Stimulated activated CD4-positive, alpha-beta T cell treated with anti-CD3 and anti-CD28 coated beads, Interleukin-4, amount 100 ng/mL, for 48 hours (primary cell): ENCODE results near the gene CHPT1.
A peak's percentile ranks its signal among the peaks of the same experiment; 100 is the strongest.
"Not testable (repeated sequence)": the region's sequence is repeated elsewhere in the genome, so short reads cannot be mapped to it uniquely, and the experiment has no call there.

Source experiments
- DNase-seq, 2 donors: peaks; one replicate each; pipeline ENCODE4 v3.0.0-alpha.2; 2020; ENCODE audit warnings: low read depth in 2 of 2

CHPT1 gene

DNA sequence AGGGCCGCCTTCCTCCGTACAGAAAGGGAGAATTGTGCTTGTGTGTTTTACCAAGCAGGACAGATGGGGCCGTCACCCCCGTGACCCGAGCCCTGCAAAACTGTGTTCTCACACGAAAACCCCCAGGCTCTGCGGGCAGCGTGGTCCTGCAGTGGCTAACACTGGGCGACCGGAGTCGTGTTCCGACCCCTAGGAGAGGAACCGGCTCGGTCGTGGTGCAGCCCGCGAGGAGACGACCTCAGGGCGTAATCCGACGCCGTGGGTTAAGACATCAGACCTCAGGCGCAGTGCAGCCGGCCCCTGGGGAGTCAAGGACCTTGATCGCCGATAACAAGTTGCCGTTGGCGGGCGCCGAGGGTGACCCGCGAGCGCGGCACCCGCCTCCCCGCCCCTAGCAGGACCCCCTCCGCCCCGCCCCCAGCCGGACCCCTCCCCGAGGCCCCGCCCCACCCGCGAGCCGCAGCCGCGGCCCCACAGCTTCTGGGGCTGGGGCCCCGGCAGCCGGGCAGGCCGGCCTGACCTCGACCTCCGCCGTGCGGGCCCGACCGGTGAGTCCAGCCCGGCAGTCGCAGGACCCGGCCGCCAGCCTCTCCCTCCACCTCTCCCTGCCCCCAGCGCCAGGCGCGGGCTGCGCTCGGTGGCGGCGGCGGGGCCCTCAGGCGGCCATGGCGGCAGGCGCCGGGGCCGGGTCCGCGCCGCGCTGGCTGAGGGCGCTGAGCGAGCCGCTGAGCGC lies at the start of gene CHPT1:
Gene CHPT1, plus strand, starts transcription at position 444 of the 733 bp plus-strand sequence. Its CDS starts 222 bp downstream, at position 666.
- DNase-seq, result peak; percentile 52 to 53

DNA sequence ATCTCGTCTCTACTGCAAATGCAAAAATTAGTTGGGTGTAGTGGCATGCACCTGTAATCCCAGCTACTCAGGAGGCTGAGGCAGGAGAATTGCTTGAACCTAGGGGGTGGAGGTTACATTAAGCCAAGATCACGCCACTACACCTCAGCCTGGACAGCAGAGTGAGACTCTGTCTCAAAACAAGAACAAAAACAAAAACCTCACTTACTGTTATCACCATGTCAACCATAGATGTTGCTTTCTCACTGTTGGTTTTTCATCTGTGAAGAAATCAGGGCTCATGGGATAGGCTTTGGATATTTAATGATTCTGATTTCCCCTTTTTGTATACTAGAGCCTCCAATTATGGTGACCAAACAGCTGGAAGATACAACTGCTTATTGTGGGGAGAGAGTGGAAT lies 49.7 kb upstream of the CHPT1 start:
- no peak for DNase-seq

DNA sequence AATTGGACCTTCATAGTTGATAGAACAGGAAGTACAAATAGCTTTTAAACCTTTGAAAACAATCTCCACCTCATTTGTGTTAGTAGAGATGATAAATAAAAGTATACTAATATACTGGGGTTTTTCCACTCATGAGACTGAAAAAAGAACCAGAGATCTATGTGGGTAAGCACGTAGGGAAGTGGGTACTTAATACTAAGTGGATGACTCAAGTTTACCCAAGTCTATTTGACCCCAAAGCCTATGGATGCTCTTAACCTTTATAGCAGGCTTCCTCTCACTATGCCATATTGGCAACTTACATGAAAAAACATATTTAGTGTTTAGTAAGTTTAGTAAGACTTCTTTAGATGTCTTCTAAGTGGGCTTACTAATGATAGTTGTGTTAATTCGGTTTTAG lies 49.2 kb upstream of the CHPT1 start:
- DNase-seq, result no peak

DNA sequence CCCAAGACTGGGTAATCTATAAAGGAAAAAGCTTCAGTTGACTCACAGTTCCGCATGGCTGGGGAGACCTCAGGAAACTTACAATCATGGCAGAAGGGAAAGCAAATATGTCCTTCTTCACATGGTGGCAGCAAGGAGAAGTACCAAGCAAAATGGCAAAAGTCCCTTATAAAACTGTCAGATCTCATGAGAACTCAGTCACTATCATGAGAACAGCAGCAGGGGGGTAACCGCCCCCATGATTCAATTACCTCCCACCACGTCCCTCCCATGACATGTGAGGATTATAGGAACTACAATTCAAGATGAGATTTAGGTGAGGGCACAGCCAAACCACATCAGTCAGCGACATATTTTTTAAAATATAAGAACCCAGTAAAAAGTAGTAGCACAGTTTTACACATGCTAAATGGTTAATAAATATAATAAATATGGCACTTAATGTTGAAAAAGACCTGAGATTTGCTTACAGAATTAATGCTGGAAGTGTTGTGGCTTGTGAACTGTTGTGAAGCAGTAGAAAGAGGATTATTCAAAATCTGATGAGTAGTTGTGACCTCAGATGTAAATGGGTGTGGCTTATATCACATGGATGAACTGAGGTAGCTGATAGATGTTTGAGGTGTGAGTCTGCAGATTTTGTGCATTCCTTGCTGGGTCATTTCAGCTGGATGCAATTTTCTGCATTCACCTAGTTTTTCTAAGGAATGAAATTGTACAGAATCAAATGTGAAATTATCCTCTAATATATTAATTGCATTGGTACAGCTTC lies 46.9 kb upstream of the CHPT1 start:
- no peak for DNase-seq

DNA sequence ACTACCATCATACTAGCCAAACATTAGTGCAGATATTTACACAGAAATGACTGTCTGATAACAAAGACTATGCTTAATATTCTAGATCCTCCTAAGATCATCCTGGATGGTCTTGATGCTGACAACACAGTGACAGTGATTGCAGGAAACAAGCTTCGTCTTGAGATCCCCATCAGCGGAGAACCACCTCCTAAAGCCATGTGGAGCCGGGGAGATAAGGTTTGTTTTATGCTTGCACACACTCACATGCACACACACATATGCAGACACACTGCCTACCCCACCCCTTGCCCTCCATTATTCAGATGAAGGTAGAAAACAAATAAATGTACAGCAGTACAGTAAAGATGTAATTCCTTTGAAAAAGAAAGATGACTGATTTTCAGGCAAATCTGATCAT lies 44.4 kb upstream of the CHPT1 start:
- DNase-seq, result no peak

DNA sequence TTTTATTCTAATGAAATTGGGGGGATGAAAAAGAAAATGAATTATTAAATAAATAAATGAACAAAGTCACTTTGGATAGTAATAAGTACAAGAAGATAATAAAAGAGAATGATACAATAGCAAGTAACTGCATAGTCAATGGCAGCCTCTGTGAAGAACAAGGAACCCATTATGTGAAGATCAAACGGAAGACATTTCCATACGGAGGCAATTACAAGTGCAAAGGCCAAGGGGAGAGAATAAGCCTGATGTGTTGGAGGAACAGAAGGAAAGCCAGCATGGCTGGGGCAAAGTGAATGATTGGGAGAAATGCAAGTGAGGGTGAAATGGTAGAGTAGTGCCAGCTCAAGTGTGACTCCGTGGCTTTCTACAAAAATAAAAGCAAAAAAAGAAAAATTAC lies 43.9 kb upstream of the CHPT1 start:
- DNase-seq, result no peak

DNA sequence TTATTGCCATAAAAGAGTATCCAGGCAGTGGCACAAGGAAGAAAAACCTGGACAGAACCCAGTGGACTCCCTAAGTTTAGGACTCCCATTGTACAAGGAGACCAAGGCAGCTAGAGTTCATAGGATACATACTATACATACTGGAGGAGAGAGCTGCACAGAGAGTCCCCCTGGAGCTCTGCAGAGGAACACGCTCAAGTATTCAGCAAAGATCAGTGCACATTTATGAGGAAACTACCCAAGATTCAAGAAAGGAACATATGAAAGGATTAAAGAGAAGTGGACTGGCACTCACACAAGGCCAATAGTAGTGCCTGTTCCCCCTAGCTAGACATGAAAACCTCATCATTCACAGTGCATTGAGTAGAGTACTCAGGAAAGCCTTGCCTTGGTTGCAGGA lies 43.0 kb upstream of the CHPT1 start:
- no peak for DNase-seq

DNA sequence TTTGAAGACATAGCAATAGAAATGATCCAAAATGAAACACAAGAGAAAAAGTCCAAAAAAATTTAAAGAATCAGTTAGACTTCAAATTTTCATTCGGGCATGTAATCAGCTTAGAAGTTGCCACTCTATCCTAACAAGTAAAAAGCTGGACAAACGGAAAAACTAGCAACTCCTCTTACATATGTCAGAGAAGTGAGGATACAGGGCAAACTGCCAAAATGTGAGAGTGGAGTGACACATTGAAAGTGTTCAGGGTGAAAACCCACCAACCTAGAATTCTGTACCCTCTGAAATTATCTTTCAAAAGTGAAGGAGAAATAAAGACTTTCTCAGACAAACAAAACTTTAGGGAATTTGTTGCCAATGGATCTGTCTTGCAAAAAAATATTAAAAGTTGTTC lies 42.0 kb upstream of the CHPT1 start:
- no peak for DNase-seq

DNA sequence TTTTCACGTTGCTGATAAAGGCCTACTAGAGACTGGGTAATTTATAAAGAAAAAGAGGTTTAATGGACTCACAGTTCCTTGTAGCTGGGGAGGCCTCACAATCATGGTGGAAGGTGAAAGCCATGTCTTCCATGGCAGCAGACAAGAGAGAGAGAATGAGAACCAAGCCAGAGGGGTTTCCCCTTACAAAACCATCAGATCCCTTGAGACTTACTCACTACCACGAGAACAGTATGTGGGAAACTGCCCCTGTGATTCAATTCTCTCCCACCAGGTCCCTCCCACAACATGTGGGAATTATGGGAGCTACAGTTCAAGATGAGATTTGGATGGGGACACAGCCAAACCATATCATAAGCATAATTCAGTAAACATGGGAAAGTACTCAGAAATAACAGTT lies 36.8 kb upstream of the CHPT1 start:
- DNase-seq, result not testable (repeated sequence)

DNA sequence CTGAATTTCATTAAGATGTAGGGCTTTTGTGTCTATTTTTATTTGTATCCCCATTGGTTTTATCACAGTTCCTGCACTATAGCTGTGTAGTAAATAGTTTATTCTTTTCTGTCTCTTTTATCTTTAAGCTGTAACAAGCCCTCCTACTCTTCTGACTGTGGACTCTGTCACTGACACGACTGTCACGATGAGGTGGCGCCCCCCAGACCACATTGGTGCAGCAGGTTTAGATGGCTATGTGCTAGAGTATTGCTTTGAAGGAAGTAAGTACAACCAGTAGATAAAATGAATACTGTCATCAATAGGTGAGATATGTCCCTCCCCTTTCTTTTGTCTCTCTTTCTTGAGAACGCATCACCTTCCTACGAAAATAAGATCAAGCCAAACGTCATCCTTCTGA lies 34.1 kb upstream of the CHPT1 start:
- no peak for DNase-seq

DNA sequence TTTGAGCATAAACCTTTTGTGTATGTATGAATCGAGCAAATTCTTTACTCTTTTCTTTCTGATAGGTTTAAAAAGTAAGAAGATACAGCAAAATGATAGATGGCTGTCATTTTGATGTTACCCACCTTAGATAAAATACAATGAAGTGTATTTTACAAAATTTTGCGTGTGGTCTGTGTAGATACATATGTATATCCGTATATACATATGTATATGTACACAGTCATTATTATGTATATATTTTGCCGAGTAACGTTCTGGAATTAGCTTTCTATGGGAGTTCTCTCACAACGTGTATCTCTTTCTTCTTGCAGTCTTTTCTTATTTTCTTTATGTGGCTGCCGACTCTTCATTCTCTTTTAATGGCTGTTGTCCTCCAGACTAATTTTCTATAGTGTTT lies 32.4 kb upstream of the CHPT1 start:
- DNase-seq, result no peak

DNA sequence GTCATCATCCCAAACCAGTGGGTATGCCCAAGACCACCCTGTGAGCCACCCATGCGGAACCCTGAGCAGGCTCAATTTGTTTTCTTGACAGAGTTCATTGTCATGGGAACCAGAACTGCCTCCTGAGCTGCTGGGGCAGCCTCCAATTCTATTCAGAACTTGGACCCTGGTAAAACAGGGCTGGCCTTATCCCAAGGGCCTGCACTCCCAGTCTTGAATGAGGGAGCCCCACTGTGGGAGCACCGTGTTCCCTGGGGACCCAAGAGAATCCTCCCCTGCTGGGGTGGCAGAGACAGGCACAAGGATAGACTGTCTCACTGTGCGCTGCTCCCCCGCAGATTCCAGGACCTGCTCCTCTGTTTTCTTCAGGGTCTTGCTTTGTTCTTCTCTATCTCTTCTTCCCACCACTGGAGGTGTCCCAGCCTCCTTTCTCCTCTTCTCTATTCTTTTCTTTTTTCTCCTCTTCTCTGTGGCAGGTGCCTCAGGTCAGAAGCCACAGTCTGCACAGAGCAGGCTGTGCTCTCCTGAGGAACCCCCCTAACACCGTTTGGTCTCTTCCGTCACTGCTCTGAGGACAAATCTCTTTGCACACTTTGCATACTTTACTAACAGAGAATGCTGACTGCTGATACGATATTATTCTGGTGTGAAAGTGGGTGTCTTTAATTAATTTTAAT lies 31.2 kb upstream of the CHPT1 start:
- DNase-seq, result no peak

DNA sequence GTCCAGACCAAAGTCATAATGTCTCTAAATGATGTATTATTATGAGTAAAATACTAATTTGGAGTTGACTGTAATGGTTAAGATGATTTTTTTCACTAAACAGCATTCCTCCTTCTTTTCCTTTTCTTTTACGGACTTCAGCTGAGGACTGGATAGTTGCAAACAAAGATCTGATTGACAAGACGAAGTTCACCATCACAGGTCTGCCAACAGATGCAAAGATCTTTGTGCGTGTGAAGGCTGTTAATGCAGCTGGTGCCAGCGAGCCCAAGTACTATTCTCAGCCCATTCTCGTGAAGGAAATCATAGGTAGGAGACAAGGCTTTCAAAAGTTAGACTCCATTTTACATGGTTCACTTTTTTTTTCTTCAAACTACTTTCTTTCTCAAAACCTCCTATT lies 29.8 kb upstream of the CHPT1 start:
- no peak for DNase-seq

DNA sequence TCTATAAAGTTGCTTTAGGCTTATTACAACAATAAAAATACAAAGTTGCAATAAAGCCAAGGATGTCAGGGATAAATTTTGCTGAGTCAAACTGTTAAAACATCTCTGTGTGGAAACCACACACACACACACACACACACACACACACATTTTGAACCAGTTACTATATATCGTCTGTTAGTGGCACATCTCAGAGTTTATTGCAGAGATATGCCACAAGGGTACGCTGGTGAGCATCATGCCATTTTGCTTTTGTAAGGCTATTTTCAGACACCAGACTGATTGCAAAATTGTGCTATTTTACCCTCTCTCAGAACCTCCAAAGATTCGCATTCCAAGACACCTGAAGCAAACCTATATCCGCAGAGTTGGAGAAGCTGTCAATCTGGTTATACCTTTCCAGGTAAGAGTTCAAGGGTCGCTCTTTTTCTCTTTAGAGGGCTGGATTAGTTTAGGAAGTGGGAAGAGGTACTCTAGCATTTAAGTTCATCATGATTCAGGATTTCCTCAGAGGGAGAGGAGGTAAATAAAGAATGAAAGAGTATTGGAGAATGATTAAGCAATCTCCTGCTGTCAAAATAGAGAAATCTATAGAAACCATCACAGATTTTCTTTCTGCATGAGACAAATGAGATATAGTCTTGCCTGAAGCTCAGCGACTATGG lies 27.3 kb upstream of the CHPT1 start:
- peak in 1 of 2 donors; percentile 2 for DNase-seq

DNA sequence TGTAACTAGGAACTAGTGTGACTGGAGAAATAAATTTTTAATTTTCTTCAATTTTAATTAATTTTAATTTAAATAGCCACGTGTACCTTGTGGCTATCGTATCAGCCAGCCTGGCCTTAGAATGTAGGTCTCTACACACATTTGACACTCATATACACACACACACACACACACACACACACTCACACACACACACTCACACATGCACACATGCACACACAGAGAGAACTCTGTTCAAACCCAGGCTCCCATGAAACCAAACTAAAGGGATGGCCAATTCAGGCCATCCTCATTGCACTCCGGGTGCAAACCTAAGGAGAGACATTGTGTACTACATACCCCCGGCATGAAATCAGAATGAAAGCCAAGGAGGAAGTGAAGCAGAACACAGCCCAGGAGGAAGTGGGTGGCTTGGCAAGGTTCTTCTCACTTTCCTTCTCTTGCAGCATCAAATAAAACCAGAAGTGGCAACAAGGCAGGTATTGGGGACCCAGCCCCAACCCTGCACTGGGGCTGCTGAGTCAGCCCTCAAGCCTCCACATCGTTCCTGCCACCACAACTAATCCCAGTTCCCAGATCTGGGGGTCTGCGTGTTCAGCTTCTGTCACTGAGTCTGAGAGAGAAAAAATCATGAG lies 26.2 kb upstream of the CHPT1 start:
- DNase-seq, result peak in 1 of 2 donors; percentile 2

DNA sequence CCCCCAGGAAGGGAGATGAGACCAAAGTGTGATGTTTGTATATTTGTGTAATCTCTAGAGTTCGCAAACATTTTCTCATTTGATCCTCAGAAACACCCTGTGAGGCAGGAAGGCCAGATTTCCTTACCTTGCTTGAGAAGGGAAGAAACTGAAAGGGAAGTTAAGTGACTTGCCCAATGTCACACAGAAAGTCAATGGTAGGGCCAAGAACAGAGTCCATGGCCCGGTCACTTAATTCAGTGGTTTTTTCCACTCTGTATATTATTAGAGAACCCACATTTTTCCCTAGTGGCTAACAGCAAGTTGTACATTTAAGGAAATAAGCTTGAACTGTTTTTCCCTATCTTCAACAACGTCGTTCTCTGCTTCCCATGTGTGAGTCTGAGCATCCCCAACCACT lies 25.6 kb upstream of the CHPT1 start:
- DNase-seq, result no peak

DNA sequence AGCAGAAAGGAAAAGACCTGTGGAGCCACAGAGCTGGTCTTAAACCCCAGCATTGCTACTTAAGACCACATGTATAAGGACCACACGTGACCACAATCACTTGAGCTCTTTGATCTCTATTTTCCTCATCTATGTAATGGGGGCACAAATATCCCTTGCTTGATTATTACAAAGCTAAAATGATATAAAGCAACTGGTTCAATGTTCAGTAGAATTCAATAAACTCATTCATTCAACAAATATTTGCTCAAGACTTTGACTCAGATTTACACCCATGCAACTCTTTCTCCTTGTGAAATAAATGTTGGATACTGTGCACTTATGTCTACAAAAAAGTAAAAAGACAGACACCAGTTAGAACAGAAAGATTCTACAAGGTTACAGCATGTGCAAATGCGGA lies 21.9 kb upstream of the CHPT1 start:
- DNase-seq, result no peak

DNA sequence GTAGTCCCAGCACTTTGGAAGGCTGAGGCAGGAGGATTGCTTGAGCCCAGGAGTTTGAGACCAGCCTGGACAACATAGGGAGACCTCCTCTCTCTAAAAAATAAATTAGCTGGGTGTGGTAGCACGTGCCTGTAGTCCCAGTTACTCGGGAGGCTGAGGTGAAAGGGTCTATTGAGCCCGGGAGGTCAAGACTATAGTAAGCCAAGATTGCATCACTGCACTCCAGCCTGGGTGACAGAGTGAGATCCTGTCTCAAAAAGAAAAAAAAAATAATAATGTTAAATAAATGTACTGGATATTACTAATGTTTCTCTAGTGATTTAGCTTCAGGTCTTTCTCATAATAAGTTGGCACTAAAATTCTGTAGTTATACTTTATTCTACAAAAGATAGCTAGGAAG lies 20.9 kb upstream of the CHPT1 start:
- DNase-seq, result not testable (repeated sequence)

DNA sequence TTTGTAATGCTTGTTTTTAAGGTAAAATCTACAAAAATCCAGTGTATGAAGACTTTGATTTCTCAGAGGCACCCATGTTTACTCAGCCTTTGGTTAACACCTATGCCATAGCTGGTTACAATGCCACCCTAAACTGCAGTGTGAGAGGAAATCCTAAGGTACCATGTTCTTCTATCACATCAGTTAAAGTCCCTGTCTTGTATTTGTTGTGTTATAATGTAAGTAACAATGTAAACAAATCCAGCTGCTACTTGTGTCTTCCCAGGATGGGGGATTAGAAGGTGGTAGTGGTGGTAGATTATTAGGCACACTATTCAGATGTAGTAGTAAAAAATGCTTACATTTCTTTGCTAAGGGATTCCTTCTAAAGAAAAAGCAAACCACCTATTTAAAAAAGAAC lies 19.4 kb upstream of the CHPT1 start:
- no peak for DNase-seq

DNA sequence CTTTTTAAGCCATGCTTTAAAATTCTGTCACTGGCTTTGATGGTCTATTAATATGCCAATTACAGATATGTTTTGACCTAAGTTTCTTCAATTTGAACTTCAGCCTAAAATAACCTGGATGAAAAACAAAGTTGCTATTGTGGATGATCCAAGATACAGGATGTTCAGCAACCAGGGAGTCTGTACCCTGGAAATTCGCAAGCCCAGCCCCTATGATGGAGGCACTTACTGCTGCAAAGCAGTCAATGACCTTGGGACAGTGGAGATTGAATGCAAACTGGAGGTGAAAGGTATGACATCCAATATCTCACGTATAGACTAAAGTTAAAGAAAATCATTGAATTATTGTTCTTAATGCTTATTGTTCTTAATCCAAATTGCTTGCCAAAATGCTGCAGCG lies 17.2 kb upstream of the CHPT1 start:
- DNase-seq, result no peak

DNA sequence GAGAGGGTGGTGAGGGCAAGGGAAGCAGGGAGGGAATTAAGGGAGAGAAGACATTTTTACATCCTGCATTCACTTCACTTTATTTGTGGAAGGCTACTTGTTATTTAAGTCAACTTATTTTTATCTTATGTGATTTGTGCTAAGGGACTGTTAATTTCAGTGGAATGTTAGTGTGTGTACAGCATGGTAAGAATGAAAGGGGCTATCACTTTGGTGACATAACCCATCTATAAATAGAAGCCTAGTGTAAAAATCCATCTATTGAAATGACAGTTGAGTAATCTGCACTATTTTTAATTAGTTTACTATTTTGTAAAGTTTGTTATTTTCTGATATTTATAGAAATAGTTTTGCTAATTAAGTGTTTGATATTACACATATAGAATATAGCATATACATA lies 16.8 kb upstream of the CHPT1 start:
- DNase-seq, result no peak

DNA sequence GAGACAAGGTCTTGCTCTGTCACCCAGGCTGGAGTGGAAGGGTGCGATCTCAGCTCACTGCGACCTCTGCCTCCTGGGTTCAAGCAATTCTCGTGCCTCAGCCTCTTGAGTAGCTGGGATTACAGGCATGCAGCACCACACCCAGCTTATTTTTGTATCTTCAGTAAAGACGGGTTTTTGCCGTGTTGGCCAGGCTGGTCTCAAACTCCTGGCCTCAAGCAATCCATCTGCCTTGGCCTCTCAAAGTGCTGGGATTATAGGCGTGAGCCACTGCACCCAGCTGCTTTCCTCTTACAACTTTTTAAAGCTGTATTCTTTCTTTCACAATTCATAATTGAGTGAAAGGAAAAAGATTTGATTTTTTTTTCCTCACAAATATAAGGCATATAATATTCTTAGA lies 15.8 kb upstream of the CHPT1 start:
- not testable (repeated sequence) for DNase-seq
